Measurements from ENCODE around the gene PTPRG.
"Not testable (repeated sequence)": the region's sequence is repeated elsewhere in the genome, so short reads cannot be mapped to it uniquely, and the experiment has no call there.

The PTPRG gene

DNA sequence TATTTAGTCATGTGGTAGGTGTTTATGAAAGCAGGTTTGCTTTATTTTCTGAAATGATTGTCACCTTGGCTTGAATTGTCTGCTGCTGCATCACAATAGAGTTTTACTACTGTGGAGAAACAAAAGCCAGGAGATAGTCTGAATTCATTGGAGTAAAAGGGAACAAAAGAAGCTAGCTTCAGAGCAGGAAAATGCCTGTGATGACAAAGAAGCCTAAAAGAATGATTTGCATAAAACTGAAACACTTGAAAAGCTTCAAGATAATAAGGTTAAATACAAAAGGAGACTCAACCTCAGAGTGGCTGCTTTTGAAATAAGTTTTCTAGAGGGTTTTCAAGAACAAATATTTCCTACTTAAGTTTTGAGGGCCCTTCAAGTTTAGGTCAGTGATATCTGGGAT lies 138.3 kb downstream of the PTPRG start:
- no peak for FAIRE-seq
- TF ChIP-seq POLR2A (IDR thresholded peaks at IDR 0.05; ENCODE audit: low read depth, low read length) (no peak), TAF1 (IDR thresholded peaks at IDR 0.05; ENCODE audit: borderline replicate concordance, low read depth, low read length) (no peak), POLR2AphosphoS5 (IDR thresholded peaks at IDR 0.05; ENCODE audit: low read depth, low read length) (no peak)
- DNase-seq (ENCODE audit: insufficient read length) = no peak

GRCh38 chr3:61701011-61701410 lies 139.6 kb downstream of the PTPRG start:
- FAIRE-seq (no peak), DNase-seq (ENCODE audit: insufficient read length) (no peak)
- TF ChIP-seq TAF1 (IDR thresholded peaks at IDR 0.05; ENCODE audit: borderline replicate concordance, low read depth, low read length) (no peak), POLR2AphosphoS5 (IDR thresholded peaks at IDR 0.05; ENCODE audit: low read depth, low read length) (no peak)

DNA sequence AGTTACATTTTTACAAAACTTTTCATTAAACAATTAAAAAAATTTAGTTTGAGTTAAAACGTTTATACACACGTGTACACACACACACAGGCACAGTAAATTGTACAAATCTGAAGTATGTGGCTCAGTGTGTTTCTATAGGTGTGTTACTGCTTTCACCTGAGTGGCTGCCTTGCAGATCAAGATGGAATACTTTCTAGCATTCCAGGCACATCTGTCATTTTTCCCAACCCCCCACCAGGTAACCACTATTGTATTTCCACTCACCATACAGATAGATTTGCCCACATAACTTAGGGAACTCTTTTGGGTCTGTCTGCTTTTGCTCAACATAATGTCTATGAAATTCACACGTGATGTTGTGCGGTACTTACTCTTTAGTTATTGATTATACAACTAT lies 141.1 kb downstream of the PTPRG start:
- TF ChIP-seq POLR2AphosphoS5 (IDR thresholded peaks at IDR 0.05; ENCODE audit: low read depth, low read length) (no peak), POLR2A (IDR thresholded peaks at IDR 0.05; ENCODE audit: low read depth, low read length) (no peak), TAF1 (IDR thresholded peaks at IDR 0.05; ENCODE audit: borderline replicate concordance, low read depth, low read length) (no peak)
- DNase-seq (ENCODE audit: insufficient read length) (no peak), FAIRE-seq (no peak)

DNA sequence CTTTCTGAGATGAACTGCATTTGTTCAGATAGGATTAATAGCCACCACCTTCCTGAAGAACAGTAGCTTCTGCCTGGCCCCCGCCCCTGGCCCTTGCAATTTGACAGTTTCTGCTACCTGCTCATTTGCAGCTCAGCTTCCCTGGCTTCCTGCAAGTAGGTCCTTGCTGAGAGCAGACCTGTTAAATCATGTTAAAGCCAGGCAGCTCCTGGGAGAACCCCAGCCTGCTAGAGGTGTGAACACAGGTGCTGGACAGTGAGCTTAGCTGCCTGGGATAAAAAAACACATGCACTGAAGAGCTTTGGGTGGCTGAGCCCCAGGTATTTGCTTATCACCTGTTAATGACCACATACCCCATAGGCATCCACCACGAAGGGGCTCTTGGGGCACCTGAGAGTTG lies 143.4 kb downstream of the PTPRG start:
- FAIRE-seq (no peak), DNase-seq (ENCODE audit: insufficient read length) (no peak)
- TF ChIP-seq TAF1 (IDR thresholded peaks at IDR 0.05; ENCODE audit: borderline replicate concordance, low read depth, low read length) (no peak), POLR2AphosphoS5 (IDR thresholded peaks at IDR 0.05; ENCODE audit: low read depth, low read length) (no peak), POLR2A (IDR thresholded peaks at IDR 0.05; ENCODE audit: low read depth, low read length) (no peak)

GRCh38 chr3:61707492-61707891 lies 146.1 kb downstream of the PTPRG start:
- TF ChIP-seq TAF1 (IDR thresholded peaks at IDR 0.05; ENCODE audit: borderline replicate concordance, low read depth, low read length) (no peak), POLR2A (IDR thresholded peaks at IDR 0.05; ENCODE audit: low read depth, low read length) (no peak), POLR2AphosphoS5 (IDR thresholded peaks at IDR 0.05; ENCODE audit: low read depth, low read length) (no peak)
- FAIRE-seq (no peak), DNase-seq (ENCODE audit: insufficient read length) (no peak)

DNA sequence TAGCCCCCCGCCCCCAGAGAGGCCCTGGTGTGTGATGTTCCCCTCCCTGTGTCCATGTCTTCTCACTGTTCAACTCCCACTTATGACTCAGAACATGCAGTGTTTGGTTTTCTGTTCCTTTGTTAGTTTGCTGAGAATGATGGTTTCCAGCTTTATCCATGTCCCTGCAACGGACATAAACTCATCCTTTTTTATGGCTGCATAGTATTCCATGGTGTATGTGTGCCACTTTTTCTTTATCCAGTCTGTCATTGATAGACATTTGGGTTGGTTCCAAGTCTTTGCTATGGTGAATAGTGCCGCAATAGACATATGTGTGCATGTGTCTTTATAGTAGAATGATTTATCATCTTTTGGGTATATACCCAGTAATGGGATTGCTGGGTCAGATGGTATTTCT lies 149.5 kb downstream of the PTPRG start:
- not testable (repeated sequence) for FAIRE-seq; DNase-seq (ENCODE audit: insufficient read length)

DNA sequence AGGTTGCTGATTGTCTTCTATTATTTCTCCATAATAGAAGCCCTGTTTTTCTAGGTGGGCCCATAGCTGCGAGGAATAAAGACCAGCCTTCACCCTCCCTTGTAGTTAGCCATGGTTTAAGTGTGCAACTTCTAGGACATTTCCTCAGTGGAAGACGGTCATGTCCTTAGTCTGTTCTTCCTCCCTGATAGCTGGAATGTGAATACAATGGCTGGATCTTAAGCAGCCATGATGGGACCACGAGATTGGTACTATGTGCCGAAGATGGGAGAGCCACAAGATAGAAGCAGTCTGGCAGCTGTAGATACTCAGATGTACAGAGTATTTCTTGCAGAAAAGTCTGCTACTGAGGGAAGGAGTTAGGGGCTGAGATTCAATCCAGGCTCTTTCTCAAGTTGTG lies 152.9 kb downstream of the PTPRG start:
- FAIRE-seq = no peak
- TF ChIP-seq POLR2A (IDR thresholded peaks at IDR 0.05; ENCODE audit: low read depth, low read length) = no peak
- no peak for TF ChIP-seq TAF1 (IDR thresholded peaks at IDR 0.05; ENCODE audit: borderline replicate concordance, low read depth, low read length)
- no peak for TF ChIP-seq POLR2AphosphoS5 (IDR thresholded peaks at IDR 0.05; ENCODE audit: low read depth, low read length)
- no peak for DNase-seq (ENCODE audit: insufficient read length)

GRCh38 chr3:61715886-61716527 lies 154.6 kb downstream of the PTPRG start:
- TF ChIP-seq POLR2A (IDR thresholded peaks at IDR 0.05; ENCODE audit: low read depth, low read length) (no peak), POLR2AphosphoS5 (IDR thresholded peaks at IDR 0.05; ENCODE audit: low read depth, low read length) (no peak), TAF1 (IDR thresholded peaks at IDR 0.05; ENCODE audit: borderline replicate concordance, low read depth, low read length) (no peak)
- no peak for DNase-seq (ENCODE audit: insufficient read length)
- no peak for FAIRE-seq

GRCh38 chr3:61716693-61717092 lies 155.3 kb downstream of the PTPRG start:
- not testable (repeated sequence) for DNase-seq (ENCODE audit: insufficient read length); FAIRE-seq

DNA sequence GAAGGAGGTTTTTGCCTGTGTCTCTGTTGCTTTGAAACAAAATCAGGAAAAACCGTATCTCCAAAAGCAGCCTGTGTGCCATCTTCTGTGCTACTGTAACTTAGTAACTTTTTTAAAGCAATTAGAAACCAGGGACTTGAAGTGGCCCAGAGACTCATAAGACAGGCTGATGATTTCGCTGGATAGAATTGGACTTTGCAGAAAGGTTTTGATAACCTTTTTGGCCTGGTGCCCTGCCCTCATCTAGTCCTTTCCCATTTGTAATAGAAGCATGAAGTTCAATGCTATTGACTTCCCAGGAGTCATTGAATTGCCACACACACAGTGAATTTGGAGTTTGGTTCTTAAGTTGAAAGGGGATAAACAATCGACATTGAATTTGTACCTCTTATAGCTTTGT lies 157.2 kb downstream of the PTPRG start:
- FAIRE-seq (no peak), DNase-seq (ENCODE audit: insufficient read length) (no peak)
- TF ChIP-seq POLR2AphosphoS5 (IDR thresholded peaks at IDR 0.05; ENCODE audit: low read depth, low read length) (no peak), TAF1 (IDR thresholded peaks at IDR 0.05; ENCODE audit: borderline replicate concordance, low read depth, low read length) (no peak), POLR2A (IDR thresholded peaks at IDR 0.05; ENCODE audit: low read depth, low read length) (no peak)

GRCh38 chr3:61719278-61719977 lies 158.1 kb downstream of the PTPRG start:
- FAIRE-seq (no peak), DNase-seq (ENCODE audit: insufficient read length) (no peak)
- no peak for TF ChIP-seq POLR2AphosphoS5 (IDR thresholded peaks at IDR 0.05; ENCODE audit: low read depth, low read length)
- no peak for TF ChIP-seq POLR2A (IDR thresholded peaks at IDR 0.05; ENCODE audit: low read depth, low read length)
- no peak for TF ChIP-seq TAF1 (IDR thresholded peaks at IDR 0.05; ENCODE audit: borderline replicate concordance, low read depth, low read length)

GRCh38 chr3:61723038-61723437 lies 161.7 kb downstream of the PTPRG start:
- FAIRE-seq = no peak
- TF ChIP-seq POLR2AphosphoS5 (IDR thresholded peaks at IDR 0.05; ENCODE audit: low read depth, low read length) (no peak), TAF1 (IDR thresholded peaks at IDR 0.05; ENCODE audit: borderline replicate concordance, low read depth, low read length) (no peak), POLR2A (IDR thresholded peaks at IDR 0.05; ENCODE audit: low read depth, low read length) (no peak)
- no peak for DNase-seq (ENCODE audit: insufficient read length)

DNA sequence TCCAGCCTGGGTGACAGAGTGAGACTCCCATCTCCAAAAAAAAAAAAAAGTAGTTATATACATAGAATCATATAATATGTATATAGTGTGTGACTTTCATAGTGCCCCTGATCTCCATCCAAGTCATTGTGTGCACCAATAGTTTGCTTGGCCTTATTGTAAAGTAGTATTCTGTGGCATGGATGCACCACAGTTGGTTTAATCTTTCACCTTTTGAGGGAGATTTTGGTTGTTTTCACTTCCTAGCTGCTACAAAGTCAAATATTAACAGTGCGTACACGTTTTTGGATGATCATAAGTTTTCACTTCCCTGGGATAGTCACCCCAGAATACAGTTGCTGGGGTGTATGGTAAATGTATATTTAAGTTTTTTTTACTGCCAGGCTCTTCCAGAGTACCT lies 162.8 kb downstream of the PTPRG start:
- DNase-seq (ENCODE audit: insufficient read length) = no peak
- TF ChIP-seq TAF1 (IDR thresholded peaks at IDR 0.05; ENCODE audit: borderline replicate concordance, low read depth, low read length) = no peak
- no peak for TF ChIP-seq POLR2A (IDR thresholded peaks at IDR 0.05; ENCODE audit: low read depth, low read length)
- TF ChIP-seq POLR2AphosphoS5 (IDR thresholded peaks at IDR 0.05; ENCODE audit: low read depth, low read length) = no peak
- FAIRE-seq = no peak
